Endothelial cell of umbilical vein (primary cell): ENCODE results near the gene SLC35E4. TPM values are rescaled to one million over a fixed set of nuclear protein-coding genes. Genes with fewer than 3 reads are reported as not detected.
A peak's percentile ranks its signal among the peaks of the same experiment; 100 is the strongest.

Experiments
- BruUV-seq: library from RNA; stranded (reverse); fragments of 400-500 nt; replicated peaks from 2 replicates; lab custom pipeline; 2021; lab: Mats Ljungman, UMichigan
- CTCF ChIA-PET: fragments of 300-600, 350-600 bp; sonication (Branson Sonifier 250); formaldehyde crosslinking; loops from one replicate; lab custom pipeline; 2021; ENCODE audit warnings: antibody characterized with exemption, inconsistent platforms; lab: Charles Lee
- POLR2A ChIA-PET: fragments of 300-600, 350-600 bp; sonication (Branson Sonifier 250); formaldehyde crosslinking; loops from one replicate; lab custom pipeline; 2021; ENCODE audit warnings: antibody characterized with exemption, inconsistent platforms; lab: Charles Lee
- DNase-seq: peaks from one replicate; pipeline ENCODE4 v3.0.0-alpha.2; 2011; ENCODE audit warnings: low read depth, low spot score
- FAIRE-seq: peaks from 2 replicates; lab custom pipeline; 2011; peaks lifted over from hg19 to GRCh38; lab: Jason Lieb, UNC
- H2AFZ ChIP-seq: 2 replicates; pipeline ENCODE4 v1.6.0; 2012; ENCODE audit warnings: low read depth, low read length, control low read depth, inconsistent platforms
- H3K27ac ChIP-seq: 2 replicates; pipeline ENCODE4 v1.5.1; 2011; ENCODE audit warnings: low read depth, mild to moderate bottlenecking, control low read depth, low read length, moderate library complexity; ENCODE audit not compliant: insufficient read depth
- H3K27me3 ChIP-seq, 2 experiments: 2 replicates each; pipeline versions ENCODE4 v1.6.0 to v1.6.1; 2011; ENCODE audit warnings: low read length in 2 of 2, mixed read lengths in 1 of 2; ENCODE audit not compliant: control insufficient read depth in 2 of 2, insufficient read depth in 2 of 2
- H3K36me3 ChIP-seq, 2 experiments: 2 replicates in 1 of 2; 3 replicates in 1 of 2; pipeline ENCODE4 v1.5.1; 2011; ENCODE audit warnings: low read length in 2 of 2, mild to moderate bottlenecking in 1 of 2, moderate library complexity in 1 of 2; ENCODE audit not compliant: control insufficient read depth in 2 of 2, insufficient read depth in 2 of 2; ENCODE audit errors: extremely low read depth in 1 of 2
- H3K4me1 ChIP-seq: 3 replicates; pipeline ENCODE4 v1.5.1; 2011; ENCODE audit warnings: mild to moderate bottlenecking, low read length; ENCODE audit not compliant: control insufficient read depth, insufficient read depth; ENCODE audit errors: extremely low read depth
- H3K4me2 ChIP-seq: 2 replicates; pipeline ENCODE4 v1.6.1; 2011; ENCODE audit warnings: low read length, control low read depth, mixed read lengths; ENCODE audit not compliant: insufficient read depth
- H3K4me3 ChIP-seq, 3 experiments: fragments of 200-600 bp in 1 of 3; sonication (generic), shearing (Covaris generic) in 1 of 3; replicated peaks in 1 of 3; 2 replicates each; pipeline ENCODE4 v1.5.1; 2011 to 2016; ENCODE audit warnings: control low read depth in 3 of 3, low read length in 3 of 3, mild to moderate bottlenecking in 2 of 3, inconsistent platforms in 1 of 3, low read depth in 1 of 3, moderate library complexity in 1 of 3; ENCODE audit not compliant: insufficient read depth in 1 of 3
- H3K79me2 ChIP-seq: 2 replicates; pipeline ENCODE4 v1.6.0; 2012; ENCODE audit warnings: low read length, inconsistent platforms; ENCODE audit not compliant: control insufficient read depth, insufficient read depth
- H3K9ac ChIP-seq: replicated peaks from 2 replicates; pipeline ENCODE3; 2011; ENCODE audit warnings: low read length, control low read depth; ENCODE audit not compliant: insufficient read depth; ENCODE audit errors: extremely low read depth
- H3K9me1 ChIP-seq: replicated peaks from 3 replicates; pipeline ENCODE4 v1.6.0; 2011; ENCODE audit warnings: mild to moderate bottlenecking, low read length; ENCODE audit not compliant: control insufficient read depth, insufficient read depth; ENCODE audit errors: extremely low read depth
- H3K9me3 ChIP-seq: replicated peaks from 2 replicates; pipeline ENCODE4 v1.5.1; 2012; ENCODE audit warnings: low read length, inconsistent platforms; ENCODE audit not compliant: control insufficient read depth, insufficient read depth
- H4K20me1 ChIP-seq: replicated peaks from 2 replicates; pipeline ENCODE3; 2011; ENCODE audit warnings: mild to moderate bottlenecking, low read length; ENCODE audit not compliant: control insufficient read depth, insufficient read depth; ENCODE audit errors: extremely low read depth
- CTCF ChIP-seq, 2 donors: IDR thresholded peaks; 1 replicate in 1 of 2; 2 replicates in 1 of 2; pipeline ENCODE4 v1.5.1; 2011; ENCODE audit warnings: low read length in 2 of 2, mild to moderate bottlenecking in 2 of 2, moderate library complexity in 2 of 2, control low read depth in 1 of 2, inconsistent platforms in 1 of 2, low read depth in 1 of 2; ENCODE audit not compliant: insufficient read depth in 1 of 2; ENCODE audit errors: extremely low read depth in 1 of 2
- FOS ChIP-seq: IDR thresholded peaks from 2 replicates; pipeline ENCODE4 v1.6.1; 2011; ENCODE audit warnings: mild to moderate bottlenecking, low read length, moderate library complexity, borderline replicate concordance; ENCODE audit not compliant: insufficient read depth
- GATA2 ChIP-seq: IDR thresholded peaks from 2 replicates; pipeline ENCODE4 v1.7.0; 2011; ENCODE audit warnings: low read depth, mild to moderate bottlenecking, moderate library complexity, mixed read lengths, low read length; ENCODE audit not compliant: insufficient read length, insufficient read depth
- JUN ChIP-seq: IDR thresholded peaks from 2 replicates; pipeline ENCODE4 v1.6.1; 2011; ENCODE audit warnings: borderline replicate concordance, low read depth; ENCODE audit not compliant: insufficient read length, insufficient read depth
- POLR2A ChIP-seq: IDR thresholded peaks from 2 replicates; pipeline ENCODE4 v1.6.1; 2012; ENCODE audit warnings: low read depth, mild to moderate bottlenecking, control low read depth, low read length
- POLR2AphosphoS5 ChIP-seq: IDR thresholded peaks from 2 replicates; pipeline ENCODE4 v1.6.1; 2012; ENCODE audit warnings: low read depth, mild to moderate bottlenecking, control low read depth, low read length, moderate library complexity; ENCODE audit not compliant: insufficient read depth
- dilution Hi-C: fragments of 300-500 bp; cut with MboI; formaldehyde crosslinking; loops from one replicate; pipeline ENCODE4 v1.15.0; 2019; ENCODE audit warnings: low sequenced_read_pairs; ENCODE audit not compliant: extremely low pct_ligation_motif_present
- intact Hi-C: fragments of 100-400 bp; cut with micrococcal nuclease; formaldehyde crosslinking; loops from one replicate; pipeline ENCODE4 v1.10.0; 2022
- polyA plus RNA-seq, 4 experiments: library from polyadenylated mRNA; depleted of rRNA in 3 of 4; stranded (reverse) in 3 of 4; unstranded in 1 of 4; fragments of >200 nt; gene quantifications; 2 replicates each; pipeline versions ENCODE4 v1.2.1 to v1.2.3, GENCODE V29; 2011 to 2012; ENCODE audit warnings: missing spikeins in 1 of 4
- total RNA-seq: library from RNA; stranded (reverse); gene quantifications from 2 replicates; pipeline ENCODE4 v1.2.3, GENCODE V29; 2021
- TF ChIP-seq, protein P1 (sequence below): IDR thresholded peaks from 2 replicates; pipeline ENCODE4 v1.6.1; 2011; ENCODE audit not compliant: insufficient read depth, insufficient read length

The SLC35E4 gene
- total and polyA plus RNA-seq, 2 donors (not counting 3 experiments of a cell fraction or from before 2014, with no cell fraction given) = 10.7 to 15.3 TPM

DNA sequence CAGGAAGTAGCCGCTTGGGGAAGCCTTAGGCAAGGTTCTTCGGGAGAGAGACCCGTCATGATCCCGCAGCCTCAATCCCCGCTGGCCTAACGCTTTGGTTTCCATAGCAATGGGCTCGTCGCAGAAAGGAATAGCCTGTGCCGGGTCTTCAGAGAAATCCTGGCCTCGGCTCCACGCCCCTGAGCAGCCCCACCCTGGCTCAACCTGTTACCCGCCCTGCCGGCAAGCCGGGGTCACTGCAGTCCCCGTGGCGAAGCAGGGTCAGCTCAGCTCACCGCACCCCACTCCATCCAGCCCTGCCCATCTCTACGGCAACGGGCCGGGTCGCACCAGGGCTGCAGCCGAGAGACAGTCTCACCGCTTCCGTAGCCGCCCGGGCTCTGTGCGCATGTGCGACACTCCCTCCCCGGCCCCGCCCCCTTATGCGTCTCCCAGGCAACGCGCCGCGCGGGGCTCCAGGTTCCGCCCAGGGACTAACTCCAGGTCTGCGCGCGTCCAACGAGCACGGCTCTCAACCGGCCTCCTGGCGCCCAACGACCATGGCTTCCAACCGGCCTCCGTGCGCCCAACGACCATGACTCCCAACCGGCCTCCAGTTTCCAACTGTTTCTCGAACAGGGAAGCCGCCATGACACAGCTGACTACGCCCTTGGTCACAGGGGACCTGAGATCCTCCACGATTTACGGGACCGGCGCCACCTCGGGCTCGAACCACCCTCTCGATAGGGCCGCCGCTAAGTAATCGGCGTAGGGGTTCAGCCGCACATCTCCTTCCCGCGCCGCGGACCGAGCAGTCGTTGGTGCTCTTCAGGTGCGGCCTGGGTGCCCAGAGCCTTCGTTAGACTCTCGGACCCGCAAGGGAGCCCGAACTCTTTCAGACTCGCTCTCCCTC is 32.2 kb downstream of the SLC35E4 start, which contains the start of gene DUSP18:
Gene DUSP18 (minus strand): TSS at position 382 of the 892 bp plus-strand sequence. CDS start 3,872 bp downstream, outside the sequence.
- CTCF ChIA-PET = interaction anchor here (0.6 to 4.5 kb wide), 7 partner anchors 12 to 415 kb away, joined by 3 to 47 read pairs (median 5); partner anchors contain the start of gene SLC35E4

More for the DNA sequence above, 32.2 kb downstream of the SLC35E4 start, which contains the start of gene DUSP18:
- POLR2A ChIA-PET = no interaction called here
- TF ChIP-seq GATA2 (no peak), POLR2AphosphoS5 (peak; percentile 48), CTCF (IDR thresholded peaks at IDR 0.05; ENCODE audit: extremely low read depth in 1 of 2, insufficient read depth in 1 of 2, low read depth in 1 of 2, low read length in 2 of 2) (peak; percentile 19 to 41), JUN (no peak), FOS (no peak), POLR2A (peak; percentile 77)
- TF ChIP-seq, protein P1, sequence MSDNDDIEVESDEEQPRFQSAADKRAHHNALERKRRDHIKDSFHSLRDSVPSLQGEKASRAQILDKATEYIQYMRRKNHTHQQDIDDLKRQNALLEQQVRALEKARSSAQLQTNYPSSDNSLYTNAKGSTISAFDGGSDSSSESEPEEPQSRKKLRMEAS = peak; percentile 4
- FAIRE-seq = peak; percentile 93
- dilution Hi-C loops = no loop called here
- TSS peak; percentile 71 for BruUV-seq
- no peaks in the 10 kb centered on the region for H3K27me3 ChIP-seq
- H3K9me1 ChIP-seq = no peaks in the 10 kb centered on the region
- intact Hi-C loops = loop anchor here (1.0 to 2.0 kb wide), 4 partner anchors 18 to 66 kb away; partner anchors contain the start of genes OSBP2 and SLC35E4
- peak within 1 kb of the TSS; percentile 89 for H3K4me2 ChIP-seq
- H4K20me1 ChIP-seq = no peaks in the 10 kb centered on the region
- peaks cover 18% of the 10 kb centered on the region for H3K4me1 ChIP-seq
- H3K9ac ChIP-seq = peak within 1 kb of the TSS; percentile 41
- no peaks in the 10 kb centered on the region for H3K9me3 ChIP-seq
- peak within 1 kb of the TSS; percentile 25 for H3K27ac ChIP-seq
- peak within 1 kb of the TSS; percentile 93 for H2AFZ ChIP-seq
- peak; percentile 94 for DNase-seq
- H3K36me3 ChIP-seq = peaks cover 0 to 12% of the 10 kb centered on the region in 2 experiments
- H3K79me2 ChIP-seq = no peaks in the 10 kb centered on the region
- H3K4me3 ChIP-seq = peak within 1 kb of the TSS; percentile 35 to 71 (median 66)
